Liver (tissue), 9 donors: ENCODE results near the gene IRF3. TPM values are rescaled to one million over a fixed set of nuclear protein-coding genes. Genes with fewer than 3 reads are reported as not detected.

Source experiments
- DNase-seq: peaks from one replicate; pipeline ENCODE4 v3.0.0-alpha.2; 2017; ENCODE audit warnings: low spot score
- H3K27ac ChIP-seq, 2 donors: one replicate each; pipeline ENCODE4 v1.7.0; 2013; ENCODE audit warnings: inconsistent platforms in 2 of 2, low read length in 2 of 2, control low read depth in 1 of 2, low read depth in 1 of 2, mild to moderate bottlenecking in 1 of 2
- H3K27me3 ChIP-seq, 4 donors: one replicate each; pipeline versions ENCODE4 v1.6.1 to v1.7.0; 2013; ENCODE audit warnings: low read length in 3 of 4, inconsistent platforms in 1 of 4, mild to moderate bottlenecking in 1 of 4, moderate library complexity in 1 of 4; ENCODE audit not compliant: control insufficient read depth in 4 of 4, insufficient read depth in 4 of 4
- H3K36me3 ChIP-seq, 4 donors: one replicate each; pipeline versions ENCODE4 v1.6.1 to v1.7.0; 2013; ENCODE audit warnings: low read length in 3 of 4, mild to moderate bottlenecking in 3 of 4, low read depth in 1 of 4, moderate library complexity in 1 of 4; ENCODE audit not compliant: control insufficient read depth in 4 of 4, insufficient read depth in 3 of 4
- H3K4me1 ChIP-seq, 4 donors: one replicate each; pipeline versions ENCODE4 v1.6.1 to v1.7.0; 2013; ENCODE audit warnings: low read length in 3 of 4, mild to moderate bottlenecking in 3 of 4, moderate library complexity in 1 of 4; ENCODE audit not compliant: control insufficient read depth in 4 of 4, insufficient read depth in 4 of 4
- H3K4me3 ChIP-seq, 3 donors: one replicate each; pipeline versions ENCODE4 v1.6.1 to v1.7.0; 2013; ENCODE audit warnings: low read length in 3 of 3, control low read depth in 1 of 3, low read depth in 1 of 3, mild to moderate bottlenecking in 1 of 3
- H3K9ac ChIP-seq, 2 donors: one replicate each; pipeline ENCODE4 v1.7.0; 2013; ENCODE audit warnings: low read length in 2 of 2, mild to moderate bottlenecking in 2 of 2, moderate library complexity in 2 of 2, control low read depth in 1 of 2, low read depth in 1 of 2
- H3K9me3 ChIP-seq, 4 donors: one replicate each; pipeline versions ENCODE4 v1.6.1 to v1.7.0; 2013; ENCODE audit warnings: low read length in 3 of 4; ENCODE audit not compliant: control insufficient read depth in 4 of 4
- ATF3 ChIP-seq: IDR thresholded peaks from 2 replicates; pipeline ENCODE4 v1.6.1; 2016; ENCODE audit warnings: antibody characterized with exemption
- CTCF ChIP-seq: fragments of 150-350 bp; IDR thresholded peaks from 2 replicates; pipeline ENCODE4 v1.5.1; 2017; ENCODE audit warnings: improper control_type of control experiment, low read depth, low read length; ENCODE audit not compliant: missing input control
- EGR1 ChIP-seq, 2 donors: IDR thresholded peaks; 2 replicates each; pipeline ENCODE4 v1.6.1; 2016 to 2018; ENCODE audit warnings: antibody characterized with exemption in 2 of 2, low read depth in 2 of 2
- FOXA1 ChIP-seq: IDR thresholded peaks from 2 replicates; pipeline ENCODE4 v1.6.1; 2016; ENCODE audit warnings: antibody characterized with exemption
- FOXA2 ChIP-seq: IDR thresholded peaks from 2 replicates; pipeline ENCODE4 v1.6.1; 2016; ENCODE audit warnings: antibody characterized with exemption
- GABPA ChIP-seq, 2 donors: IDR thresholded peaks in 1 of 2; conservative IDR thresholded peaks in 1 of 2; 2 replicates each; pipeline ENCODE4 v1.6.1; 2016; ENCODE audit warnings: antibody characterized with exemption in 2 of 2, mild to moderate bottlenecking in 1 of 2, moderate library complexity in 1 of 2
- HNF4G ChIP-seq: IDR thresholded peaks from 2 replicates; pipeline ENCODE4 v1.6.1; 2016; ENCODE audit warnings: antibody characterized with exemption
- JUND ChIP-seq, 2 donors: IDR thresholded peaks; 2 replicates each; pipeline ENCODE4 v1.6.1; 2016; ENCODE audit warnings: antibody characterized with exemption in 2 of 2
- RAD21 ChIP-seq, 2 donors: IDR thresholded peaks; 2 replicates each; pipeline ENCODE4 v1.6.1; 2016; ENCODE audit warnings: antibody characterized with exemption in 2 of 2, mild to moderate bottlenecking in 2 of 2
- REST ChIP-seq: IDR thresholded peaks from 2 replicates; pipeline ENCODE4 v1.6.1; 2016; ENCODE audit warnings: antibody characterized with exemption, mild to moderate bottlenecking
- RXRA ChIP-seq, 2 donors: IDR thresholded peaks; 2 replicates each; pipeline ENCODE4 v1.6.1; 2017 to 2018; ENCODE audit warnings: antibody characterized with exemption in 2 of 2, mild to moderate bottlenecking in 1 of 2
- SP1 ChIP-seq: IDR thresholded peaks from 2 replicates; pipeline ENCODE4 v1.6.1; 2018; ENCODE audit warnings: antibody characterized with exemption, mild to moderate bottlenecking
- TAF1 ChIP-seq: conservative IDR thresholded peaks from 2 replicates; pipeline ENCODE4 v1.6.1; 2016; ENCODE audit warnings: antibody characterized with exemption, mild to moderate bottlenecking
- YY1 ChIP-seq: IDR thresholded peaks from 2 replicates; pipeline ENCODE4 v1.6.1; 2016; ENCODE audit warnings: antibody characterized with exemption, mild to moderate bottlenecking
- WGBS: extraction: QIAGEN DNeasy Blood & Tissue Kit; methylation state at CpG from one replicate; pipeline ENCODE4 v1.1.7; 2013; 5-methylcytosine and 5-hydroxymethylcytosine counted together
- polyA plus RNA-seq, 2 donors: library from polyadenylated mRNA; stranded (reverse) in 1 of 2; unstranded in 1 of 2; fragments of 200-250 nt in 1 of 2; fragments of >200 nt in 1 of 2; fragmentation: Nextera tagmentation in 1 of 2; extraction: Ambion mirVana in 1 of 2; gene quantifications; one replicate each; pipeline versions ENCODE4 v1.2.1 to v1.2.3, GENCODE V29; 2013 to 2015
- total RNA-seq, 2 donors: library from RNA; depleted of rRNA; stranded (reverse); fragments of >200 nt; gene quantifications; one replicate each; pipeline ENCODE4 v1.2.3, GENCODE V29; 2014
- donor health status: healthy.
- donor health status: healthy.
- donor health status: healthy.
- donor health status: healthy.
- donor health status: healthy.

The IRF3 gene
- total and polyA plus RNA-seq, 4 donors = 18.2 to 33.6 (median 28.1) TPM

GRCh38 chr19:49684251-49684982, 18.8 kb upstream of the IRF3 start:
- 86% methylated on average over 35 of the region's 35 CpGs for WGBS
- peaks cover 6 to 49% (median 16%) of the 10 kb centered on the region in 4 donors for H3K36me3 ChIP-seq
- H3K27me3 ChIP-seq = no peaks in the 10 kb centered on the region
- no peak overlapping the region for H3K4me3 ChIP-seq
- TF ChIP-seq CTCF (peak; percentile 17), JUND (IDR thresholded peaks at IDR 0.05) (no peak)
- no peaks in the 10 kb centered on the region for H3K9me3 ChIP-seq
- no peak overlapping the region for H3K27ac ChIP-seq
- H3K4me1 ChIP-seq = peaks cover 2 to 31% (median 13%) of the 10 kb centered on the region in 4 donors
- no peak overlapping the region for H3K9ac ChIP-seq
- DNase-seq = no peak

- no peak overlapping the region for H3K9ac ChIP-seq
- 96% methylated on average over 18 of the region's 18 CpGs for WGBS
- peaks cover 2 to 30% (median 15%) of the 10 kb centered on the region in 4 donors for H3K4me1 ChIP-seq
- H3K9me3 ChIP-seq = no peaks in the 10 kb centered on the region
- H3K27ac ChIP-seq = no peak overlapping the region
- H3K27me3 ChIP-seq = no peaks in the 10 kb centered on the region
- DNase-seq = no peak
- H3K4me3 ChIP-seq = no peak overlapping the region
- H3K36me3 ChIP-seq = peaks cover 6 to 49% (median 16%) of the 10 kb centered on the region in 4 donors
- TF ChIP-seq ATF3 (no peak), SP1 (no peak), TAF1 (no peak), HNF4G (no peak), YY1 (no peak), GABPA (IDR thresholded peaks at IDR 0.05 in 1 of 2, conservative IDR thresholded peaks at IDR 0.05 in 1 of 2) (no peak), RAD21 (IDR thresholded peaks at IDR 0.05) (no peak), FOXA1 (no peak), RXRA (IDR thresholded peaks at IDR 0.05) (no peak), FOXA2 (no peak), REST (no peak), JUND (IDR thresholded peaks at IDR 0.05) (no peak), EGR1 (IDR thresholded peaks at IDR 0.05; ENCODE audit: low read depth in 2 of 2) (no peak)
These were observed 18.2 kb upstream of the IRF3 start for GRCh38 chr19:49683814-49684250.
